PFSK-1 (cell line): ENCODE data around the gene KNSTRN.

Experiments
- POLR2AphosphoS5 ChIP-seq: IDR thresholded peaks from 2 replicates; pipeline ENCODE4 v1.6.1; 2012; ENCODE audit warnings: low read depth, mild to moderate bottlenecking, control low read depth, low read length, moderate library complexity
- SIN3A ChIP-seq: IDR thresholded peaks from 2 replicates; pipeline ENCODE4 v1.6.1; 2012; ENCODE audit warnings: mild to moderate bottlenecking, low read length, moderate library complexity, borderline replicate concordance; ENCODE audit not compliant: insufficient read depth
- TAF1 ChIP-seq: IDR thresholded peaks from 2 replicates; pipeline ENCODE4 v1.6.1; 2012; ENCODE audit warnings: low read length, control low read depth, borderline replicate concordance; ENCODE audit not compliant: insufficient read depth

- TF ChIP-seq SIN3A (no peak), TAF1 (no peak), POLR2AphosphoS5 (no peak)
Measured at GRCh38 chr15:40427188-40427587, 44.7 kb downstream of the KNSTRN start.
